BLaER1 treated with 17β-estradiol and CSF1 and Interleukin-3, amounts not matched to agents 10 nM and 100 nM (cell line): ENCODE data around the gene DNAJB9.

ENCODE experiments used
- H3K27ac ChIP-seq, 11 experiments: shearing (Covaris generic); formaldehyde crosslinking; 2 replicates each; pipeline ENCODE4 v1.8.1; 2022
- H3K27me3 ChIP-seq, 11 experiments: shearing (Covaris generic); formaldehyde crosslinking; 2 replicates each; pipeline ENCODE4 v1.8.1; 2022
- H3K36me3 ChIP-seq, 11 experiments: shearing (Covaris generic); formaldehyde crosslinking; 2 replicates each; pipeline ENCODE4 v1.8.1; 2022
- H3K4me1 ChIP-seq, 10 experiments: shearing (Covaris generic); formaldehyde crosslinking; 2 replicates each; pipeline ENCODE4 v1.8.1; 2022
- H3K4me2 ChIP-seq, 11 experiments: shearing (Covaris generic); formaldehyde crosslinking; 2 replicates each; pipeline ENCODE4 v1.8.1; 2022
- H3K4me3 ChIP-seq, 10 experiments: shearing (Covaris generic); formaldehyde crosslinking; 2 replicates each; pipeline ENCODE4 v1.8.1; 2022
- H3K9ac ChIP-seq, 11 experiments: shearing (Covaris generic); formaldehyde crosslinking; 2 replicates each; pipeline ENCODE4 v1.8.1; 2022
- H3K9me3 ChIP-seq, 11 experiments: shearing (Covaris generic); formaldehyde crosslinking; replicated peaks in 1 of 11; 2 replicates each; pipeline ENCODE4 v1.8.1; 2022
- H4K20me1 ChIP-seq, 11 experiments: shearing (Covaris generic); formaldehyde crosslinking; 2 replicates each; pipeline ENCODE4 v1.8.1; 2022
- Cebpa-rat ChIP-seq, 11 experiments: shearing (Covaris generic); IDR thresholded peaks; 2 replicates each; pipeline ENCODE4 v1.8.1; 2022

DNAJB9 gene

DNA sequence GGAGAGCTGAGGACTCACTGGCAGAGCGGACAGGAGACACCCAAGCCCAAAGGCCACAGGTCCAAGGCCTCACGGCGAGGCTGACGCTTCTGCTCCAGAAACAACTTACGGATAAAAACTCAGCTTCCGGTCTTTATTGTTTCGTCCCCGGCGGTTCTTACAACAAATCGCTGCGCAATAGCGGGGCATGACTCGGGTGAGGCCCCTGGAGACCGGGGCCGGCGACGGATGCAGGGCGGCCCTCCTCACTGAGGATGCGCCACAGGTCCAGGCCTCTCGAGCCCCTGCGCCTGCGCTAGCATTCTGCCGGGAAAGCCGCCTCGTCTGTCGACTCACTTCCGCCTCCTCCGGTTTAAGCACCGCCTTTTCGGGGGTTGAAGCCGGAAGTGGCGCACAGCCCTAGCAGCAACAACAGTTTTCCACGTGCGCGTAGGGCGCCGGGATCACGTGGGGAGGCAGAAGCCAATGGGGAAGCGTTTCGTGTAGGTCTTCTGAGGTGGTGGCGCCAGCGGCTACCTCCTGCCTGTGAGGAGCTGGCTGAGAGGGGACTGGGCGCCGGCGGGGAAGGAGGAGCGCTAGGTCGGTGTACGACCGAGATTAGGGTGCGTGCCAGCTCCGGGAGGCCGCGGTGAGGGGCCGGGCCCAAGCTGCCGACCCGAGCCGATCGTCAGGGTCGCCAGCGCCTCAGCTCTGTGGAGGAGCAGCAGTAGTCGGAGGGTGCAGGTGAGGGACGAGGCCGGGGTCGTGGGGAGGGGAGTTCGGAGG, at the start of gene DNAJB9, which contains the start of gene THAP5:
Gene DNAJB9 (plus strand): TSS at position 494 of the 765 bp plus-strand sequence. CDS start 1,853 bp downstream, outside the sequence.
Gene THAP5 (minus strand): TSS at position 326 of the 765 bp plus-strand sequence. CDS start 137 bp downstream, at position 189.
- peak within 1 kb of the TSS; percentile 67 to 99 (median 89) for H3K4me3 ChIP-seq
- H3K4me1 ChIP-seq: peaks cover 16 to 50% (median 33%) of the 10 kb centered on the region in 10 experiments
- peak within 1 kb of the TSS; percentile 95 to 100 (median 97) for H3K27ac ChIP-seq

DNA sequence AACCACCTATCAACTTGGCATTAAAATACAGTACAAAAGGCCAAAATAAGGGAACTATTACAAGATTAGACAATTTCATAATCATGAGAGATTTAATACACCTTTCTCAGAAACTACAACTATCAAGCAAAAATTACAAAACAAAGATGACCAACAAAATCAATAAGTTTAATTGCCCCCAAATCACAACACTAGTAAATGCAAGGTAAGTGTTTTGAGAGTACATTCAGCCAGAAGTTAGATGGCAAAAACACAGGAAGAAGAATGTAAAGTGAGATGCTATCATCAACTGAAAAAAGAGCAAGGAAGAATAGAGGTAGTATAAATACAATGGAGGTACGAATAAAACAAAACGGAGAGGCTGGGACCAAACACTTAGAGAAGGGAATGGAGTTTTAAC, 46.9 kb upstream of the DNAJB9 start:
- Histone ChIP-seq H3K4me2 (peak overlapping the region in 5 of 11 experiments; percentile 4 to 96 (median 89); a peak in 9 of 22 replicates), H3K9me3 (peaks cover 0 to 7% (median 5%) of the 10 kb centered on the region in 11 experiments; a peak in 14 of 22 replicates), H3K27ac (no peak overlapping the region), H3K9ac (peak overlapping the region in 2 of 11 experiments; percentile 92 to 93; a peak in 2 of 22 replicates), H3K4me3 (no peak overlapping the region; a peak in 1 of 20 replicates), H3K36me3 (peaks cover 9 to 38% (median 22%) of the 10 kb centered on the region in 11 experiments), H3K27me3 (no peaks in the 10 kb centered on the region), H4K20me1 (peaks cover 0 to 32% (median 4%) of the 10 kb centered on the region in 11 experiments; a peak in 6 of 22 replicates), H3K4me1 (peaks cover 25 to 60% (median 30%) of the 10 kb centered on the region in 10 experiments)
- TF ChIP-seq Cebpa-rat (IDR thresholded peaks at IDR 0.05): no peak

More for the DNA sequence above, at the start of gene DNAJB9, which contains the start of gene THAP5:
- H3K4me2 ChIP-seq: peak within 1 kb of the TSS; percentile 77 to 94 (median 87)
- H3K27me3 ChIP-seq: no peaks in the 10 kb centered on the region
- peaks cover 29 to 44% (median 39%) of the 10 kb centered on the region in 11 experiments for H3K36me3 ChIP-seq
- peak within 1 kb of the TSS; percentile 89 to 99 (median 95) for H3K9ac ChIP-seq
- peaks cover 0 to 27% (median 6%) of the 10 kb centered on the region in 11 experiments; a peak in 12 of 22 replicates for H4K20me1 ChIP-seq
- peak in 8 of 11 experiments; percentile 23 to 94 (median 82); a peak in 15 of 22 replicates for TF ChIP-seq Cebpa-rat (IDR thresholded peaks at IDR 0.05)
- peaks cover 0 to 3% (median 0%) of the 10 kb centered on the region in 11 experiments; a peak in 1 of 22 replicates for H3K9me3 ChIP-seq

DNA sequence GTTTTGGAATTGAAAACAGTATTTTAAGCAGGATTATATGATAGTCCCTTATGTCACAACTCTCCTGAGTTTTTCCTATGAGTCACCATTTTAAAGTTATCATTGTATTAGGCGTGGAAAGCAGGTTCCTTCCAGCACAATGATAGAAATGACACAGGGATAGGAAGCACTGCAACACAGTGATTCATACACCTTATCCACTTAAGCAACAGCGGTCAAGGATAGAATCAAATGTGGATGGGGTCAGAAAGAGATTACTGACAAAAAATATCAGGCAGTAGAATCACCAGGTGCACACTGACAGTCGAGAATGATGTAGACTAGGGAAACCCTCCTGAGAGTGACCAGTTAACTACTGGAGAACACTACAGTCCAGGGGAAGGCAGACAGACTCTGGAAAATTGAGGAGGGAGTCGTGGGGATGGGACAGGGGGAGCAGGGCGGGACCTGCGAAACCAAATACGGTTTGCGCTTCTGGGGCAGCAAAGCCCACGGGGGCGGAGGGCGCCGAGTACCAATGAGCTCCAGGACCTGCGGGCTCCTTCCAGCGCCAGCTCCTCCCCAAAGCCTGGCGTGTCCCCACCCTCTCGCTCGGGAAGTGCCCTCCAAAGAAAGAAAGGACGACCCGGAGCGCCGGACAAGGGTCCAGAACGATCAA, 44.2 kb upstream of the DNAJB9 start:
- no peaks in the 10 kb centered on the region for H3K27me3 ChIP-seq
- H3K36me3 ChIP-seq: peaks cover 0 to 18% (median 3%) of the 10 kb centered on the region in 11 experiments; a peak in 5 of 22 replicates
- H3K9ac ChIP-seq: peak overlapping the region; percentile 84 to 93 (median 89)
- no peak for TF ChIP-seq Cebpa-rat (IDR thresholded peaks at IDR 0.05)
- H3K4me1 ChIP-seq: peaks cover 24 to 49% (median 29%) of the 10 kb centered on the region in 10 experiments
- peaks cover 0 to 29% (median 0%) of the 10 kb centered on the region in 11 experiments; a peak in 5 of 22 replicates for H4K20me1 ChIP-seq
- H3K4me3 ChIP-seq: peak overlapping the region; percentile 75 to 89 (median 80)
- peak overlapping the region; percentile 82 to 94 (median 88) for H3K27ac ChIP-seq
- peak overlapping the region; percentile 69 to 96 (median 88) for H3K4me2 ChIP-seq
- H3K9me3 ChIP-seq: no peaks in the 10 kb centered on the region

DNA sequence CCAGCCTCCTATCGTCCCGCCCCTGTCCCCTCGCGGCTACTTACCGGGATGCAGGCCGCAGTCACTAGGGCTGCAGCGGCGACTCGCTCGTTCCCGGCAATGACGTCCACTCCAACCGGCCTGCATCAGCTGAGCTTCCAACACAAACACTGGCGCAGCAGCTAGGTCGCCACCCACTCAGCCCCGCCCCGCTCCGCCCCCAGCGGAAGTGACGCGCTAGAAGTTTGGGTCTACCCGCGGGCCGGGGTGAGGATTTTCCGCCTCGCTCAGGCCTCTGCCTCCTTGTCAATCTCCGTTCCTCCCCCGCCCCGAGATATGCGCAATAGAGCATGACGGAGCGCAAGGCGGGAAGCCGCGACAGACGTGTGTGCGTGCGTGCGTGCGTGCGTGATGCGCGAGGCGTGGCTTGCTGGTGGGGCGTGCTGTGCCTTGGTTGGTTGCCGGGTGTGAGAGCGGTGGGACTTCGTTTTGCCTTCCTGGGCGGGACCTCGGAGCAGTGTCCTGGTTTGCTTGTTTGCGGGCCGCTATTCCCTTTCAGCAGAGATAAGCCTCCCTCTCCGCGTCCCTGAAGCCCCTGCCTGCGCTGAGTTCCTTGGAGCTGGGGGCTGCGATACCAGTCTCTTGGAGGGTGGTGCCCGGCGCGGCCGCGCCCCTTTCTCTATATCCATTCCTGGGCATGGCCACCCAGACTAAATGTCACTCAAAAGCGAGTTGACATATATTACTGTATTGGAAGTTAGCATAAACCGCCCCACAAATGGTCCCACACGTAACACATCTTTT, 43.5 kb upstream of the DNAJB9 start, which contains the start of gene PNPLA8:
Gene PNPLA8 (minus strand): TSS at position 151 of the 783 bp plus-strand sequence. CDS start 10,644 bp downstream, outside the sequence.
- Histone ChIP-seq H3K4me3 (peak within 1 kb of the TSS; percentile 75 to 89 (median 80)), H3K36me3 (peaks cover 0 to 13% (median 0%) of the 10 kb centered on the region in 11 experiments; a peak in 4 of 22 replicates), H3K9me3 (no peaks in the 10 kb centered on the region), H3K9ac (peak within 1 kb of the TSS; percentile 84 to 93 (median 89)), H4K20me1 (peaks cover 0 to 24% (median 0%) of the 10 kb centered on the region in 11 experiments; a peak in 5 of 22 replicates), H3K4me2 (peak within 1 kb of the TSS; percentile 76 to 96 (median 88)), H3K4me1 (peaks cover 24 to 44% (median 29%) of the 10 kb centered on the region in 10 experiments), H3K27me3 (no peaks in the 10 kb centered on the region), H3K27ac (peak within 1 kb of the TSS; percentile 82 to 94 (median 88))
- TF ChIP-seq Cebpa-rat (IDR thresholded peaks at IDR 0.05): no peak

DNA sequence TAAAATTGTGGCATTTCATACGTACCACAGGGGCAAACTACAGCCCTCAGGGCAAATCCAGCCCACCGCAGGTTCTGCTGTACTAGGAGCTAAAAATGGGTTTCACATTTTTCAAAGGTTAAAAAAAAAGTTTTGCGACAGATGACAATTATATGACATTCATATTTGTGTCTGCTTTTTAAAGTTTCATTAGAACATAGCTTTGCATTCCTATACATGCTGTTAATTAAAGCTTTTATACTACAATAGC, 43.0 kb upstream of the DNAJB9 start:
- H3K9ac ChIP-seq: peak overlapping the region; percentile 84 to 92 (median 89)
- peak overlapping the region; percentile 75 to 89 (median 80) for H3K4me3 ChIP-seq
- peak overlapping the region; percentile 82 to 94 (median 88) for H3K27ac ChIP-seq
- peak overlapping the region; percentile 74 to 87 (median 77) for H3K4me2 ChIP-seq
- no peak for TF ChIP-seq Cebpa-rat (IDR thresholded peaks at IDR 0.05)
- H3K9me3 ChIP-seq: no peaks in the 10 kb centered on the region
- peaks cover 0 to 8% (median 0%) of the 10 kb centered on the region in 11 experiments; a peak in 2 of 22 replicates for H3K36me3 ChIP-seq
- peaks cover 24 to 39% (median 29%) of the 10 kb centered on the region in 10 experiments for H3K4me1 ChIP-seq
- H4K20me1 ChIP-seq: peaks cover 0 to 22% (median 0%) of the 10 kb centered on the region in 11 experiments; a peak in 5 of 22 replicates
- no peaks in the 10 kb centered on the region for H3K27me3 ChIP-seq

DNA sequence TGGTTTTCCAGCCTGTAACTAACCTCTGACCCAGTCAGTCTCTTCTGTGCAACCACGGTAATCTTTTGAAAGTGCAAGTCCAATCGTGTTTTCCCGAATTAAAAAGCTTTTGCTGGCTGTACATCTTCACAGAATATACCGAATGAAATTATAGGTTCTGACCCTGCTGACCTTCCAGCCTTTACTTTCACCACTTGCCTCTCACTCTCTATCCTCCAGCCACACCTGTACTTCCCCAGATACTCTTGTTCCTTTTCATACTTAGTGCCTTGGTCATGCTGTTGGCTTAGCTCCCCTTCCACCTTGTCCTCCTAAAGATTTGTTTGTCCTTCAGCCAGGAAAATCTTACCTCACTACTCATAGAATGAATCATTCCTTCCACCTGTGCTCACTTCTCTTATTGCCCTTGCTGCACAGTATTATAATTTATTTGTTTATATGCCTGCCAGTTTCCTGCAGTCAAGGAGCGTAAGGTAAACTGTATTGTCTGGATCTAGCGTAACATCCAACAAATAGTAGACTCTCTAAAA, 41.4 kb upstream of the DNAJB9 start:
- H3K4me1 ChIP-seq: peaks cover 18 to 29% (median 24%) of the 10 kb centered on the region in 10 experiments
- H4K20me1 ChIP-seq: peaks cover 0 to 19% (median 0%) of the 10 kb centered on the region in 11 experiments; a peak in 5 of 22 replicates
- no peak overlapping the region for H3K4me3 ChIP-seq
- H3K4me2 ChIP-seq: no peak overlapping the region
- no peak for TF ChIP-seq Cebpa-rat (IDR thresholded peaks at IDR 0.05)
- H3K9me3 ChIP-seq: no peaks in the 10 kb centered on the region
- H3K27me3 ChIP-seq: no peaks in the 10 kb centered on the region
- H3K36me3 ChIP-seq: no peaks in the 10 kb centered on the region
- H3K27ac ChIP-seq: no peak overlapping the region
- no peak overlapping the region for H3K9ac ChIP-seq

DNA sequence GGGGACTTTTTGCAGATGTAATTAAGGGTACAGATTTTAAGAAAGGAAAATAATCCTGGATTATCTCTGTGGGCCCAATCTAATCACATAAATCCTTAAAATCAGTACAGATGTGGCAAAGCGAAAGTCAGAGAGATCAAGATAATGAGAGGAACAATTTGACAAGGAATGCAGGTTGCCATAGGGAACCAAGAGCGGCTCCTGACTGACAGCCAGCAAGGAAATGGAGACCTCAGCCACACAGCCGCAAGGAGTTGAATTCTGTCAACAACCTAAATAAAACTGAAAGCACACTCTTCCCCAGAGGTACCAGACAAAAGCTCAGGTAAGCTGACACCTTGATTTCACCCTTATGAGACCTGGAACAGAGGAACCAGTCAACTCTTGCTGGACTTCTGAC, 40.3 kb upstream of the DNAJB9 start:
- no peak for TF ChIP-seq Cebpa-rat (IDR thresholded peaks at IDR 0.05)
- no peak overlapping the region for H3K9ac ChIP-seq
- no peaks in the 10 kb centered on the region for H3K36me3 ChIP-seq
- peaks cover 9 to 18% (median 14%) of the 10 kb centered on the region in 10 experiments for H3K4me1 ChIP-seq
- H3K27ac ChIP-seq: no peak overlapping the region
- peaks cover 0 to 9% (median 0%) of the 10 kb centered on the region in 11 experiments; a peak in 2 of 22 replicates for H4K20me1 ChIP-seq
- no peaks in the 10 kb centered on the region for H3K27me3 ChIP-seq
- no peak overlapping the region for H3K4me2 ChIP-seq
- H3K9me3 ChIP-seq: peaks cover 0 to 4% (median 0%) of the 10 kb centered on the region in 11 experiments; a peak in 5 of 22 replicates
- H3K4me3 ChIP-seq: no peak overlapping the region

DNA sequence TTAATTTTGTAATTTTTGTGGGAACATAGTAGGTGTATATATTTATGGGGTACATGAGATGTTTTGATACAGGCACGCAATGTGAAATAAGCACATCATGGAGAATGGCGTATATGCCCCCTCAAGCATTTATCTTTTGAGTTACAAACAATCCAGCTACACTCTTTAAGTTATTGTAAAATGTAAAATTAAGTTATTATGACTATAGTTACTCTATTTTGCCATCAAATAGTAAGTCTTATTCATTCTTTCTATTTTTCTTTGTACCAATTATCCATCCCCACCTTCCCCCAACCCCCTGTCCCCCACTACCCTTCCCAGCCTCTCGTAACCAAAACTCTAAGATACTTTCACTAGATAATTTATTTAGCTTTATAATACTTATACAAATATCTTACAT, 36.0 kb upstream of the DNAJB9 start:
- Histone ChIP-seq H3K36me3 (no peaks in the 10 kb centered on the region), H3K27me3 (no peaks in the 10 kb centered on the region), H3K9ac (no peak overlapping the region), H3K4me2 (no peak overlapping the region), H3K9me3 (peaks cover 0 to 16% (median 4%) of the 10 kb centered on the region in 11 experiments; a peak in 6 of 22 replicates), H3K4me3 (no peak overlapping the region), H3K4me1 (peaks cover 0 to 12% (median 1%) of the 10 kb centered on the region in 10 experiments; a peak in 4 of 20 replicates), H3K27ac (no peak overlapping the region), H4K20me1 (no peaks in the 10 kb centered on the region)
- no peak for TF ChIP-seq Cebpa-rat (IDR thresholded peaks at IDR 0.05)
